ENCODE data around the gene ANKLE2. TPM values are rescaled to one million over a fixed set of nuclear protein-coding genes. Genes with fewer than 3 reads are reported as not detected.

The ANKLE2 gene
- polyA plus RNA-seq, 2 of the 4 experiments (the other 2 are of a cell fraction): 70.7 to 103 TPM

DNA sequence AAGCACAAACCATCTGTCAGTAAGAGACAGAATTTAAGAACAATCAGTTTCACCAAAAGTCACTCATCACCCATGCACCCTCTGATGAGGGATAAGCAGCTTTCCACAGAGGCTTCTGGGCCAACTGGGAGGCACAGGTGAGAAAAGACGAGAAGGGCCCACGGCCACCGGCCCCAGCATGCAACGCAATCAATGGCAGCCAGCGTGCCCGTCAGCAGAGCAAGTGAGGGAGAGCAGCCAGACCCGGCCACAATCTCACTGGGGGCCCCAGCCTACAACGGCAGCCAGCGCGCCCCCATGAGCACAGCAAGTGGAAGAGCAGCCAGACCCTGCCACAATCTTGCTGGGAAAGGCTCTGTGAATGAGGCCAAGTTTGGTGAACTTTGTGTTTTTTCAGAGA lies 13.3 kb downstream of the ANKLE2 start:
- ChIA-PET POLR2A (no interaction called here), CTCF (interaction anchor here (1.4 kb wide), 1 partner anchor 30 kb away, joined by 4 read pairs; no protein-coding TSS in a partner anchor)
- FAIRE-seq: no peak
- Histone ChIP-seq H3K27ac (no peak overlapping the region), H3K4me1 (no peaks in the 10 kb centered on the region), H3K9me3 (no peaks in the 10 kb centered on the region), H3K4me3 (no peak overlapping the region), H3K4me2 (no peak overlapping the region)
- TF ChIP-seq NFE2L2 (conservative IDR thresholded peaks at IDR 0.05; ENCODE audit: low read length): no peak
- no peak for TF ChIP-seq USF2 (IDR thresholded peaks at IDR 0.05)
- TF ChIP-seq GATA3 (IDR thresholded peaks at IDR 0.05; ENCODE audit: borderline replicate concordance): no peak
- no peak for TF ChIP-seq REST (IDR thresholded peaks at IDR 0.05)
- TF ChIP-seq RARB (CRISPR knock-in tag; IDR thresholded peaks at IDR 0.05): no peak
- no peak for TF ChIP-seq RNF2 (IDR thresholded peaks at IDR 0.05; ENCODE audit: borderline replicate concordance, low read depth)
- TF ChIP-seq HES2 (IDR thresholded peaks at IDR 0.05): no peak
- no peak for TF ChIP-seq HOXA7 (CRISPR knock-in tag; IDR thresholded peaks at IDR 0.05)
- TF ChIP-seq FOXS1 (CRISPR knock-in tag; IDR thresholded peaks at IDR 0.05): no peak
- TF ChIP-seq, protein P1, sequence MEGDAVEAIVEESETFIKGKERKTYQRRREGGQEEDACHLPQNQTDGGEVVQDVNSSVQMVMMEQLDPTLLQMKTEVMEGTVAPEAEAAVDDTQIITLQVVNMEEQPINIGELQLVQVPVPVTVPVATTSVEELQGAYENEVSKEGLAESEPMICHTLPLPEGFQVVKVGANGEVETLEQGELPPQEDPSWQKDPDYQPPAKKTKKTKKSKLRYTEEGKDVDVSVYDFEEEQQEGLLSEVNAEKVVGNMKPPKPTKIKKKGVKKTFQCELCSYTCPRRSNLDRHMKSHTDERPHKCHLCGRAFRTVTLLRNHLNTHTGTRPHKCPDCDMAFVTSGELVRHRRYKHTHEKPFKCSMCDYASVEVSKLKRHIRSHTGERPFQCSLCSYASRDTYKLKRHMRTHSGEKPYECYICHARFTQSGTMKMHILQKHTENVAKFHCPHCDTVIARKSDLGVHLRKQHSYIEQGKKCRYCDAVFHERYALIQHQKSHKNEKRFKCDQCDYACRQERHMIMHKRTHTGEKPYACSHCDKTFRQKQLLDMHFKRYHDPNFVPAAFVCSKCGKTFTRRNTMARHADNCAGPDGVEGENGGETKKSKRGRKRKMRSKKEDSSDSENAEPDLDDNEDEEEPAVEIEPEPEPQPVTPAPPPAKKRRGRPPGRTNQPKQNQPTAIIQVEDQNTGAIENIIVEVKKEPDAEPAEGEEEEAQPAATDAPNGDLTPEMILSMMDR (IDR thresholded peaks at IDR 0.05): no peak
- no peak for TF ChIP-seq RCOR1 (IDR thresholded peaks at IDR 0.05; ENCODE audit: low read depth, low read length)
- no peak for TF ChIP-seq HEYL (CRISPR knock-in tag; IDR thresholded peaks at IDR 0.05)
- no peak for TF ChIP-seq ZSCAN20 (CRISPR knock-in tag; IDR thresholded peaks at IDR 0.05)
- TF ChIP-seq SMC3 (IDR thresholded peaks at IDR 0.05): no peak
- TF ChIP-seq JUN (IDR thresholded peaks at IDR 0.05): no peak
- TF ChIP-seq TP53 (CRISPR knock-in tag; IDR thresholded peaks at IDR 0.05): no peak
- no peak for TF ChIP-seq CHD4 (IDR thresholded peaks at IDR 0.05; ENCODE audit: borderline replicate concordance)
- TF ChIP-seq, protein P2, sequence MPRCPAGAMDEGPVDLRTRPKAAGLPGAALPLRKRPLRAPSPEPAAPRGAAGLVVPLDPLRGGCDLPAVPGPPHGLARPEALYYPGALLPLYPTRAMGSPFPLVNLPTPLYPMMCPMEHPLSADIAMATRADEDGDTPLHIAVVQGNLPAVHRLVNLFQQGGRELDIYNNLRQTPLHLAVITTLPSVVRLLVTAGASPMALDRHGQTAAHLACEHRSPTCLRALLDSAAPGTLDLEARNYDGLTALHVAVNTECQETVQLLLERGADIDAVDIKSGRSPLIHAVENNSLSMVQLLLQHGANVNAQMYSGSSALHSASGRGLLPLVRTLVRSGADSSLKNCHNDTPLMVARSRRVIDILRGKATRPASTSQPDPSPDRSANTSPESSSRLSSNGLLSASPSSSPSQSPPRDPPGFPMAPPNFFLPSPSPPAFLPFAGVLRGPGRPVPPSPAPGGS (IDR thresholded peaks at IDR 0.05): no peak
- no peak for DNase-seq (ENCODE audit: low read depth in 1 of 2, low spot score in 1 of 2)
- no peak for ATAC-seq
- WGBS (ENCODE audit: missing lambda C conversion rate): 85% methylated on average over 10 of the region's 10 CpGs

GRCh38 chr12:132747896-132748295 lies 13.7 kb downstream of the ANKLE2 start:
- no peaks in the 10 kb centered on the region for H3K4me1 ChIP-seq
- 95% methylated on average over 22 of the region's 22 CpGs for WGBS (ENCODE audit: missing lambda C conversion rate)
- ChIA-PET CTCF (interaction anchor here (1.4 kb wide), 1 partner anchor 30 kb away, joined by 4 read pairs; no protein-coding TSS in a partner anchor), POLR2A (no interaction called here)
- no peak for DNase-seq (ENCODE audit: low read depth in 1 of 2, low spot score in 1 of 2)
- no peak overlapping the region for H3K4me2 ChIP-seq
- H3K27ac ChIP-seq: no peak overlapping the region
- no peak for ATAC-seq
- no peaks in the 10 kb centered on the region for H3K9me3 ChIP-seq
- H3K4me3 ChIP-seq: no peak overlapping the region
- FAIRE-seq: no peak
- no peak for TF ChIP-seq CHD4 (IDR thresholded peaks at IDR 0.05; ENCODE audit: borderline replicate concordance)
- no peak for TF ChIP-seq USF2 (IDR thresholded peaks at IDR 0.05)
- no peak for TF ChIP-seq CHD2 (IDR thresholded peaks at IDR 0.05; ENCODE audit: low read length, partially characterized antibody)
- TF ChIP-seq, protein P3, sequence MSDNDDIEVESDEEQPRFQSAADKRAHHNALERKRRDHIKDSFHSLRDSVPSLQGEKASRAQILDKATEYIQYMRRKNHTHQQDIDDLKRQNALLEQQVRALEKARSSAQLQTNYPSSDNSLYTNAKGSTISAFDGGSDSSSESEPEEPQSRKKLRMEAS (IDR thresholded peaks at IDR 0.05): no peak
- TF ChIP-seq, protein P1 (IDR thresholded peaks at IDR 0.05): no peak
- TF ChIP-seq RNF2 (IDR thresholded peaks at IDR 0.05; ENCODE audit: borderline replicate concordance, low read depth): no peak
- TF ChIP-seq EHMT2 (IDR thresholded peaks at IDR 0.05; ENCODE audit: low read depth): no peak
- TF ChIP-seq BHLHE40 (IDR thresholded peaks at IDR 0.05; ENCODE audit: low read depth, low read length): no peak
- no peak for TF ChIP-seq JUNB (IDR thresholded peaks at IDR 0.05)
- no peak for TF ChIP-seq MYC (IDR thresholded peaks at IDR 0.05; ENCODE audit: borderline replicate concordance, low read length)
- no peak for TF ChIP-seq HOXA7 (CRISPR knock-in tag; IDR thresholded peaks at IDR 0.05)
- TF ChIP-seq TFCP2L1 (CRISPR knock-in tag; IDR thresholded peaks at IDR 0.05): no peak
- no peak for TF ChIP-seq KDM1A (IDR thresholded peaks at IDR 0.05; ENCODE audit: low read depth)
- TF ChIP-seq KDM5A (IDR thresholded peaks at IDR 0.05): no peak
- no peak for TF ChIP-seq TP53 (CRISPR knock-in tag; IDR thresholded peaks at IDR 0.05)

All from A549 (cell line).